HepG2 (cell line): ENCODE data around the gene TXNIP. TPM values are rescaled to one million over a fixed set of nuclear protein-coding genes. Genes with fewer than 3 reads are reported as not detected.
A peak's percentile ranks its signal among the peaks of the same experiment; 100 is the strongest.

ENCODE experiments used
- ARID2 ChIP-seq: sonication (generic); formaldehyde crosslinking; IDR thresholded peaks from 2 replicates; pipeline ENCODE4 v1.8.1; 2022; ENCODE audit warnings: mild to moderate bottlenecking, missing genetic modification reagents, borderline replicate concordance
- ETV6 ChIP-seq: sonication (generic); formaldehyde crosslinking; conservative IDR thresholded peaks from 2 replicates; pipeline ENCODE4 v1.4.0; 2020; ENCODE audit warnings: missing genetic modification reagents
- HNF4A ChIP-seq: sonication (generic); formaldehyde crosslinking; IDR thresholded peaks from 2 replicates; pipeline ENCODE4 v1.4.0; 2020; ENCODE audit warnings: missing genetic modification reagents
- IKZF4 ChIP-seq: sonication (generic); formaldehyde crosslinking; IDR thresholded peaks from 2 replicates; pipeline ENCODE4 v1.5.1; 2020; ENCODE audit warnings: borderline replicate concordance, mild to moderate bottlenecking, low read depth, missing genetic modification reagents; ENCODE audit errors: not compliant biosample characterization
- JUNB ChIP-seq: sonication (generic); formaldehyde crosslinking; IDR thresholded peaks from 2 replicates; pipeline ENCODE4 v1.8.0; 2022; ENCODE audit warnings: missing genetic modification reagents, mild to moderate bottlenecking, borderline replicate concordance
- KAT7 ChIP-seq: IDR thresholded peaks from 2 replicates; pipeline ENCODE4 v1.6.1; 2018; ENCODE audit warnings: borderline replicate concordance, missing compliant biosample characterization
- KLF9 ChIP-seq: IDR thresholded peaks from 2 replicates; pipeline ENCODE4 v1.6.1; 2016; ENCODE audit warnings: low read depth
- PAWR ChIP-seq: sonication (generic); formaldehyde crosslinking; IDR thresholded peaks from 2 replicates; pipeline ENCODE4 v1.4.0; 2020; ENCODE audit warnings: missing genetic modification reagents, mild to moderate bottlenecking, borderline replicate concordance
- RARG ChIP-seq: sonication (generic); formaldehyde crosslinking; IDR thresholded peaks from 2 replicates; pipeline ENCODE4 v1.4.0; 2020; ENCODE audit warnings: low read depth, mild to moderate bottlenecking, missing genetic modification reagents
- REXO4 ChIP-seq: sonication (generic); formaldehyde crosslinking; IDR thresholded peaks from 2 replicates; pipeline ENCODE4 v1.8.0; 2022; ENCODE audit warnings: missing genetic modification reagents, mild to moderate bottlenecking, borderline replicate concordance
- SNAI1 ChIP-seq: sonication (generic); formaldehyde crosslinking; IDR thresholded peaks from 2 replicates; pipeline ENCODE4 v1.5.0; 2020; ENCODE audit warnings: mild to moderate bottlenecking, missing genetic modification reagents, borderline replicate concordance
- SOX5 ChIP-seq: IDR thresholded peaks from 2 replicates; pipeline ENCODE4 v1.6.1; 2016; ENCODE audit warnings: borderline replicate concordance
- ZMYM2 ChIP-seq: sonication (generic); formaldehyde crosslinking; IDR thresholded peaks from 2 replicates; pipeline ENCODE4 v1.8.0; 2022; ENCODE audit warnings: mild to moderate bottlenecking, missing genetic modification reagents
- ZNF180 ChIP-seq: sonication (generic); formaldehyde crosslinking; IDR thresholded peaks from 2 replicates; pipeline ENCODE4 v1.4.0; 2020; ENCODE audit warnings: low read depth, missing genetic modification reagents, borderline replicate concordance
- ZNF232 ChIP-seq: sonication (generic); formaldehyde crosslinking; IDR thresholded peaks from 2 replicates; pipeline ENCODE4 v1.4.0; 2020; ENCODE audit warnings: missing genetic modification reagents, borderline replicate concordance
- ZNF253 ChIP-seq: sonication (generic); formaldehyde crosslinking; IDR thresholded peaks from 2 replicates; pipeline ENCODE4 v1.8.0; 2022; ENCODE audit warnings: mild to moderate bottlenecking, missing genetic modification reagents, borderline replicate concordance
- ZNF34 ChIP-seq: sonication (generic); formaldehyde crosslinking; IDR thresholded peaks from 2 replicates; pipeline ENCODE4 v1.4.0; 2020; ENCODE audit warnings: mild to moderate bottlenecking, missing genetic modification reagents, borderline replicate concordance
- ZNF672 ChIP-seq: sonication (generic); formaldehyde crosslinking; IDR thresholded peaks from 2 replicates; pipeline ENCODE4 v1.8.1; 2022; ENCODE audit warnings: missing genetic modification reagents
- ZNF83 ChIP-seq: sonication (generic); formaldehyde crosslinking; IDR thresholded peaks from 2 replicates; pipeline ENCODE4 v1.4.0; 2020; ENCODE audit warnings: missing genetic modification reagents, mild to moderate bottlenecking, borderline replicate concordance
- polyA plus RNA-seq, 8 experiments: library from polyadenylated mRNA; depleted of rRNA in 3 of 8; stranded (reverse) in 7 of 8; unstranded in 1 of 8; fragments of >200 nt; fragmentation: Illumina TruSeq in 4 of 8; extraction: Trizol in 4 of 8; gene quantifications; 2 replicates each; pipeline versions ENCODE4 v1.2.1 to v1.2.3, GENCODE V29; 2011 to 2016; ENCODE audit warnings: low read depth in 4 of 8, missing spikeins in 1 of 8, mixed read lengths in 1 of 8; ENCODE audit not compliant: insufficient read depth in 1 of 8
- total RNA-seq, 5 experiments: library from RNA; depleted of rRNA; stranded (reverse); fragments of >200 nt; fragmentation: Illumina TruSeq; extraction: Trizol; gene quantifications; 2 replicates each; pipeline ENCODE4 v1.2.3, GENCODE V29; 2016; ENCODE audit warnings: low read depth in 1 of 5
- TF ChIP-seq, protein P1 (sequence below): IDR thresholded peaks from 2 replicates; pipeline ENCODE4 v1.6.1; 2016; ENCODE audit warnings: low read depth
- TF ChIP-seq, protein P2 (sequence below): IDR thresholded peaks from 2 replicates; pipeline ENCODE4 v1.6.1; 2012; ENCODE audit warnings: inconsistent platforms
- TF ChIP-seq, protein P3 (sequence below): IDR thresholded peaks from 2 replicates; pipeline ENCODE4 v1.6.1; 2016
- TF ChIP-seq, protein P4 (sequence below): sonication (generic); formaldehyde crosslinking; IDR thresholded peaks from 2 replicates; pipeline ENCODE4 v1.9.0; 2021; ENCODE audit warnings: missing genetic modification reagents, borderline replicate concordance

The TXNIP gene
- total and polyA plus RNA-seq, 2 of the 13 experiments (the other 11 are each of a cell fraction or from before 2014, with no cell fraction given) = 24.4 to 237 TPM

DNA sequence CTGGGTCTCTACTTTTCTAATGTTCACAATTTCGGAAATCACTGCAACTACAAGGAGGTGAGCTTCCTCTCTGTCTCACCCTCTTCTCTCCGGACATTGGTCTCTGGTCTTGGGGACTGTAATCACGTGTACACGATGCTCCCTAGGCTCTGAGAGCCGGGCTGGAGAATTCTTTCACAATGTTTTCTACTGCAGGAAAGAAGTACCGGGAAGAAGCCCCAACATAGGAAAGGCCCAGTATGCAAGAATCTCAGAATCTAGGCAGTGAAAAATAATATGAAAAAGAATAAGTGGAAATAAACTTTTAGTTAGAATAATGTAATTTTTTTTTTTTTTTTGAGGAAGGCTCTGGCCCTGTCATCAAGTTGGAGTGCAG, 38.7 kb upstream of the TXNIP start (continued):
- TF ChIP-seq ZNF180 (CRISPR knock-in tag) = no peak
- TF ChIP-seq KLF9 (CRISPR knock-in tag) = no peak
- no peak for TF ChIP-seq ZNF253
- TF ChIP-seq ETV6 (CRISPR knock-in tag) = no peak
- TF ChIP-seq, protein P1, sequence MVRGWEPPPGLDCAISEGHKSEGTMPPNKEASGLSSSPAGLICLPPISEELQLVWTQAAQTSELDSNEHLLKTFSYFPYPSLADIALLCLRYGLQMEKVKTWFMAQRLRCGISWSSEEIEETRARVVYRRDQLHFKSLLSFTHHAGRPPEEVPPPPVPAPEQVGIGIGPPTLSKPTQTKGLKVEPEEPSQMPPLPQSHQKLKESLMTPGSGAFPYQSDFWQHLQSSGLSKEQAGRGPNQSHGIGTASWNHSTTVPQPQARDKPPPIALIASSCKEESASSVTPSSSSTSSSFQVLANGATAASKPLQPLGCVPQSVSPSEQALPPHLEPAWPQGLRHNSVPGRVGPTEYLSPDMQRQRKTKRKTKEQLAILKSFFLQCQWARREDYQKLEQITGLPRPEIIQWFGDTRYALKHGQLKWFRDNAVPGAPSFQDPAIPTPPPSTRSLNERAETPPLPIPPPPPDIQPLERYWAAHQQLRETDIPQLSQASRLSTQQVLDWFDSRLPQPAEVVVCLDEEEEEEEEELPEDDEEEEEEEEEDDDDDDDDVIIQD = no peak
- no peak for TF ChIP-seq ZNF232 (CRISPR knock-in tag)
- TF ChIP-seq ZNF34 (CRISPR knock-in tag) = no peak
- TF ChIP-seq ZNF672 = no peak
- TF ChIP-seq IKZF4 = no peak
- no peak for TF ChIP-seq RARG (CRISPR knock-in tag)
- TF ChIP-seq ZNF83 = no peak
- no peak for TF ChIP-seq ARID2 (CRISPR knock-in tag)
- TF ChIP-seq, protein P2, sequence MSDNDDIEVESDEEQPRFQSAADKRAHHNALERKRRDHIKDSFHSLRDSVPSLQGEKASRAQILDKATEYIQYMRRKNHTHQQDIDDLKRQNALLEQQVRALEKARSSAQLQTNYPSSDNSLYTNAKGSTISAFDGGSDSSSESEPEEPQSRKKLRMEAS = no peak; the same call in 1 of the 2 replicates
- 0 out of 2 replicates have a peak, but pooled peaks have one; percentile 10 for TF ChIP-seq SOX5 (CRISPR knock-in tag)
- TF ChIP-seq, protein P3, sequence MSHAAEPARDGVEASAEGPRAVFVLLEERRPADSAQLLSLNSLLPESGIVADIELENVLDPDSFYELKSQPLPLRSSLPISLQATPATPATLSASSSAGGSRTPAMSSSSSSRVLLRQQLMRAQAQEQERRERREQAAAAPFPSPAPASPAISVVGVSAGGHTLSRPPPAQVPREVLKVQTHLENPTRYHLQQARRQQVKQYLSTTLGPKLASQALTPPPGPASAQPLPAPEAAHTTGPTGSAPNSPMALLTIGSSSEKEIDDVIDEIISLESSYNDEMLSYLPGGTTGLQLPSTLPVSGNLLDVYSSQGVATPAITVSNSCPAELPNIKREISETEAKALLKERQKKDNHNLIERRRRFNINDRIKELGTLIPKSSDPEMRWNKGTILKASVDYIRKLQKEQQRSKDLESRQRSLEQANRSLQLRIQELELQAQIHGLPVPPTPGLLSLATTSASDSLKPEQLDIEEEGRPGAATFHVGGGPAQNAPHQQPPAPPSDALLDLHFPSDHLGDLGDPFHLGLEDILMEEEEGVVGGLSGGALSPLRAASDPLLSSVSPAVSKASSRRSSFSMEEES (CRISPR knock-in tag) = peak; percentile 25; the same call in 1 of the 2 replicates
- TF ChIP-seq KAT7 (CRISPR knock-in tag) = no peak
- TF ChIP-seq REXO4 = no peak
- TF ChIP-seq ZMYM2 = no peak
- no peak for TF ChIP-seq JUNB (CRISPR knock-in tag)
- TF ChIP-seq SNAI1 (CRISPR knock-in tag) = no peak
- TF ChIP-seq, protein P4, sequence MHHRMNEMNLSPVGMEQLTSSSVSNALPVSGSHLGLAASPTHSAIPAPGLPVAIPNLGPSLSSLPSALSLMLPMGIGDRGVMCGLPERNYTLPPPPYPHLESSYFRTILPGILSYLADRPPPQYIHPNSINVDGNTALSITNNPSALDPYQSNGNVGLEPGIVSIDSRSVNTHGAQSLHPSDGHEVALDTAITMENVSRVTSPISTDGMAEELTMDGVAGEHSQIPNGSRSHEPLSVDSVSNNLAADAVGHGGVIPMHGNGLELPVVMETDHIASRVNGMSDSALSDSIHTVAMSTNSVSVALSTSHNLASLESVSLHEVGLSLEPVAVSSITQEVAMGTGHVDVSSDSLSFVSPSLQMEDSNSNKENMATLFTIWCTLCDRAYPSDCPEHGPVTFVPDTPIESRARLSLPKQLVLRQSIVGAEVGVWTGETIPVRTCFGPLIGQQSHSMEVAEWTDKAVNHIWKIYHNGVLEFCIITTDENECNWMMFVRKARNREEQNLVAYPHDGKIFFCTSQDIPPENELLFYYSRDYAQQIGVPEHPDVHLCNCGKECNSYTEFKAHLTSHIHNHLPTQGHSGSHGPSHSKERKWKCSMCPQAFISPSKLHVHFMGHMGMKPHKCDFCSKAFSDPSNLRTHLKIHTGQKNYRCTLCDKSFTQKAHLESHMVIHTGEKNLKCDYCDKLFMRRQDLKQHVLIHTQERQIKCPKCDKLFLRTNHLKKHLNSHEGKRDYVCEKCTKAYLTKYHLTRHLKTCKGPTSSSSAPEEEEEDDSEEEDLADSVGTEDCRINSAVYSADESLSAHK = no peak
- no peak for TF ChIP-seq PAWR
- peak; percentile 71 for TF ChIP-seq HNF4A (CRISPR knock-in tag)
